ENCODE data around the gene SEC16A.

The SEC16A gene

DNA sequence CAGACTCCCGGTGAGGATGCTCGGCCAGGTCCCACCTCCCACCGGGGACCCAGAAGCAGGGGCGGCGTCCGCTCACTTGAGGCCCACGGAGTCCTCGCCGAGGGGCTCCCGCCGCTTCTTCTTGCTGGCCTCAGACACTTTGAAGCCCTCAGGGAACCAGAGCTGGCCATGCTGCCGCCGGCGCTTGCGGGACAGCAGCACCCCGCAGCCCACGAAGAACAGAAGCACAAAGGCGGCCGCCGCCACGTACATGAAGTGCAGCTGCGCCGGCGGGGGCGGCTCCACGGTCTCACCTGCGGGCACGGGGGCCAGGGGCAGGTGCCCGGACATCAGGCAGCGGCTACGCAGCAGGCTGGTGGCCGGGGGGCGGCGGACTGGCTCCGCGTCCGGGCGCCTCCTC is 19.4 kb upstream of the SEC16A start:
- no peak for DNase-seq (ENCODE audit: low read depth)

DNA sequence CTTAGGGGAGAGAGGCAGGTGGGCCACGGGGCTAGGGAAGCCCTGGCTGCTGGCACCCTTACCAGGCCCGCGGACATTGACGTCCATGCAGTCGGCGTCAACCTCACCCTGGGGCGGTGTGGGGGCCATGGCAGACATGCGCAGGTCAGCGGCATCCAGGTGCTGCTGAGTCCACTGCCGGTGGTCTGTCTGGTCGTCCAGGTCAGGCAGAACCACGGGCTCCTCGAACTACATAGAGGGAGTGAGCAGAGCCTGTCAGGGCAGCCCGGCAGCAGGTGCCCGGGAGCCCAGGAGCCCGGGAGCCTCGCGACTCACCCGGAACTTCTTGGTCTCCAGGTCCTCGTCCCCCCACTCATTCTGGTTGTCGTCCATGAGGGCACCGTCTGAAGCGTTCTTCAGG is 18.8 kb upstream of the SEC16A start:
- no peak for DNase-seq (ENCODE audit: low read depth)

DNA sequence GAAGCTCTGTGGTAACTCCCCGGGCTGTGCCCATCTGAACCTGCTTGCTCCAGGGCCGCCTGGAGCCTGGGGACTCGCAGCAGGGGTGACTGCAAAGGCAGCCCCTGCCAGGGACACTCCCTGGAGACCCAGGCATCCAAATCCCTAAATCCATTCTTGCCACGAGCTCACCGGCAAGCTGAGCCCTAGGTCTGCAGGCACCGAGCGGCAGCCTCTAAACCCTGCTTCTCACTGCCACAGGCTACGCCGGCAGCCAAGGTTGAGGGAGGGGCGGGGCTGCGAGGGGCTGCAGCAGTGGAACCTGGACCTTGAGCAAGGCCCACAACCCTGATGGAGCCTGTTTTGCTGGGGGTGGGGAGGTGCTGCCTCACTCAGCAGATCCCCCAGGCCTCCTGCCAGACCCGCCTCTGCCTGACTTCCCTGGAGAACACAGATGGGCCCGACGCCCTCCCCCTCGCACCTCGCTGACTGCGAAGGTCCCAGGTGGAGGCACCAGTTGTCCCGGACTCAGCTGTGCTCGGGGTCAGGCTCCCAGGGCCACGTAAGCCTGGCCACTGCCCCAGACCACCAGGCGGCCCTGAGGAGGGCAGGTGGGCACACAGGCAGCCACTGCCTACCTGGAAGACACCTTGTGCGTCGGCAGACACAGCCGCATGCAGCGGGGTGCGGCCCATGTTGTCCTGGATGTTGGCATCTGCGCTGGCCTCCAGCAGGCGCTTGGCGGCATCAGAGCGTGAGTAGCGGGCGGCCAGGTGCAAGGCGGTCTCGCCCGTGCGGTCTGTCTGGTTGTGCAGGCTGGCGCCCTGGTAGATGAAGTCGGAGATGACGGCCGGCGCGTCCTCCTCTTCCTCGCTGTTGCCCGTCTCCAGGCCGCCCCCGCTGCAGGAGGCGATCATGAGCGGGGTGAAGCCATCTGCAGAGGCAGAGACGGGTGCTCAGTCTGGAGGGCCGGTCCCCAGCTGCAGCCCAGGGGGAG is 17.4 kb upstream of the SEC16A start:
- no peak for DNase-seq (ENCODE audit: low read depth)

DNA sequence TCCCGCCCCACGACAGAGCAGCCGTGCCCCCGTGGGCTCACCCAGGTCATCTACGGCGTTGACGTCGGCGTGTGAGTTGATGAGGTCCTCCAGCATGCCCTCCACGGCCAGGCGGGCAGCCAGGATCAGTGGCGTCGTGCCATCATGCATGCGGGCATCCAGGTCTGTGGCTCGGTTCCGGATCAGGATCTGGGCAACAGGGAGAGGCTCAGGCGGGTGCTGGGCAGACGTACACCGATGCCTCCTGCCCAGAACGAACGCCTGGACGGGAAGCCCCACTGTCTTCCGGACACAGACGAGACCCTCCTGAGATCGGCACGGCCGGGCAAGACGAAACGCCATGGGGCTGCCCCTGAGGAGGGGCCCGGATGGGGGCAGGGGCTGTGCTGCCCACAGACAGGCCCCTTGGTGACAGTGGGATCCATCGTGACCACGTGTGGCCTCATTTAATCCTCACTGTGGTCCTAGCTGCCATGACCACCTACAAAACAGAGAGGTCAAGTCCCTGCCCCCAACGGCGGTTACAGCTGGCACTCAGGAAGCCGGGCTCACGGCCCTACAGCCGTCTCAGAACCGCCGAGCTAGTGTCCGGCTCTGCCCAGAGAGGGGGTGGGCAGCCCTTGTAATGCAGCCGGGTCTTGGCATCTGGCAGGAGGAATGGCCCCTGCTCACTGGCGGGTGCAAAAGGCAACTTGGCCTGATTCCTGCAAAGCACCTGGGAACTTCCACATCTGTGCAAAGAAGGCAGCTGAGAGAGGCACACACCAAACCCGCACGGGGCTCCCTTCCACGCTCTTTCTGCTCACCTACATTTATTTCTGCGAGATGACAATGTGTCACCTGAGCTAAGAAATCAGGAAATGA is 16.5 kb upstream of the SEC16A start:
- no peak for DNase-seq (ENCODE audit: low read depth)

DNA sequence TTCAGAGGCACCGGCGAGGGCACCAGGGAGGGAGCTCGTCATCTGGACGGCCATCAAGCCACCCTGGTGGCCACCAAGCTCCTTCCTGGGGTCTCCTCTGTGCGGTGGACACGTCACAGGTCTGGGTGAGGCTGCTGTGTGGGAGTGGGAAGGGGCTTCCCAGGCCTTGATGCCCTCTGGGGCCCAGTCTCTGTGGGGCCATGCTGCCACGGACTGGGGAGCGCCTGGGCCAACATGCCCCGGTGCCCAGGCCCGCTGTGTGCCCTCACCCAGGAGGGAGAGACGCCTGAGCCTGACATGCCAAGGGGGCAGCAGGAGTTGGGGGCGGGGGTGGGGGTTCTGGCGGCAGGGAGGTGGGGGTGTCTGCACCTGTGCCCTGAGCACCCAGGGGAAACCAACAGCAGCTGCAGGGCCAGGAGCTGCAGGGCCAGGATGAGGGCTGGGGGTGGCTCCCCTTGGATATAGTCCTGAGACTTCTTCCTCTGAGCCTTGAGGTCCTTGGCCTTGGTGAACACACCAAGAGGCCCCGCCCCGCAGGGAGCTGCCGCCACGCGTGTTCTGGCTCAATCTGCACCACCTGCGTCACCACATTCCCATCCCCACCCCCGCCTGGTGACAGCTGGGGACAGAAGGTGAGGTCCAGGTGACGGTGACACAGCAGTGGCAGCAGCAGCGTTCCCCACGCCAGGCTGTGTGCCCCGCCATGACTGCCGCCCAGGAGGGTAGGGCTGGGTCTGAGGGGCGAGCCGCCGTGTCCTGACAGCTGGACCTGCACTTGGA is 15.3 kb upstream of the SEC16A start:
- DNase-seq (ENCODE audit: low read depth), result no peak

DNA sequence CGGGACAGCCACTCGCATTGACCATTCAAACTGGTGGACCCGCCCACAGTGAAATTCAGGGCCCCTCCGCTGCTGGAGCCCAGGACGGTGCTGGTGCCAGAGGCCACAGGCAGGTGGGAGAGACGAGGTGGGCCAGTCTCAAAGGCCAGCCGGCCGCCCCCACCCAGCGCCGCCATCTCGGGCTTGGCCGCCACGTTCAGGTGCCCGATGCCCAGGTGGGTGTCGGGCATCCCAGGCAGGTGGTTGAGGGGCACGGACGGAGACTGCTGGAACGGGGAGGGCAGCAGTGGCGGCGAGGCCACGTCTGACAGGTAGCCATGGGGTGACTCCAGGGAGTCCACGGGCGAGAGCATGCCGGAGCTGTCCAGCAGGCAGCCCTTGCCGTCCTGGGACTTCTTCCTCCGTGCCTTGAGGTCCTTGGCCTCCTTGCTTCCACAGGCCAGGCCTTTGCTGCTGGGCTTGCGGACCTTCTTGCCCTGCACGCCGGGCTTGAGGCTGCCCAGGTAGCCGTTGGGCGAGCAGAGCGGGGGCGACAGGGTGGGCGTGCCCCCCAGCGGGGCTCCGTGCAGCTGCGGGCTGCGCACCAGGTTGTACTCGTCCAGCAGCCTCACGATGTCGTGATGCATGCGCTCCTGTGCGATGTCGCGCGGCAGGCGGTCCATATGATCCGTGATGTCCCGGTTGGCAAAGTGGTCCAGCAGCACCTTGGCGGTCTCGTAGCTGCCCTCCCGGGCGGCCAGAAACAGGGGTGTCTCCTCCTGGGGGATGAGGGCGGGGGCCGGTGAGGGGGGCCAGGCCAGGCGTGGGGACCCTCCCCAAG is 14.2 kb upstream of the SEC16A start:
- DNase-seq (ENCODE audit: low read depth), result no peak

DNA sequence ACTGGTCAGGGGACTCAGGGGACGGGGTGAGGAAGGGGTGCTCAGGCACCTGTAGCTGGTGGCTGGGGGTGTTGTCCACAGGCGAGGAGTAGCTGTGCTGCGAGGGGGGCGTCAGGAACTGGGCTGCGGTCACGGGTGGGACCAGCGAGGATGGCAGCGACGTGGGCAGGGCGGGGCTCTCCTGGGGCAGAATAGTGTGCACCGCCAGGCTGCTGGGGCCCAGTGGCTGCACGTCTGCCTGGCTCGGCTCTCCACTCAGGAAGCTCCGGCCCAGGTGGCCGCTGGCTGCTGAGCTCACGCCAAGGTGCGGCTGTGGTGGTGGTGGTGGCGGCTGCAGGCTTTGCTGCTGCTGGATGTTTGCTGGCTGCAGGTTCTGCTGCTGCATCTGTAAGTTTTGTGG is 13.3 kb upstream of the SEC16A start:
- DNase-seq (ENCODE audit: low read depth), result no peak

DNA sequence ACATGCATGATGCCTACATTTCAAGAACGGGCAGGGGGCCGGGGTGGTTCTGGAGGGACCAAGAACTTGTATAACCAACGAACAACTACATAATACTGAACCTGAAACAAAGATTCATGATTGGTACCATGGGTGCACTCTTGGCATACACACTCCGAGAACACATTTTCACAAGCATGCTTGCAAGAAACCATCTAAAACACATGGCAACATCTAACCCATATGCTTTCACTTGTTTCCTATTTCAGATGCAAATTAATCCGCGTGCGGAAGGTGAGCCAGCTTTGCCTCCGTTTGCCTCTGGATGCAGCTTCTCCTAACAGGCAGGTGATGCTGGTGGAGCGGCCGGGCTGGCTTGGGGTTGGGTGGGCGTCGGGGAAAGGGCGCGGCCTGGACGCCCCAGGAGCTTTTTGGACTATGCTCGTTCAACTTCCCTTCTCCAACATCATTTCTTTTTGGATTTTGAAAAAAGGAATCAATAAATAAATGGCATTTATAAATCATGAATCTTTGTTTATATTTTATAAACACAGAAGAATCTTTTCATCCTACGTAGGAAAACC is 12.5 kb upstream of the SEC16A start:
- DNase-seq (ENCODE audit: low read depth), result no peak

DNA sequence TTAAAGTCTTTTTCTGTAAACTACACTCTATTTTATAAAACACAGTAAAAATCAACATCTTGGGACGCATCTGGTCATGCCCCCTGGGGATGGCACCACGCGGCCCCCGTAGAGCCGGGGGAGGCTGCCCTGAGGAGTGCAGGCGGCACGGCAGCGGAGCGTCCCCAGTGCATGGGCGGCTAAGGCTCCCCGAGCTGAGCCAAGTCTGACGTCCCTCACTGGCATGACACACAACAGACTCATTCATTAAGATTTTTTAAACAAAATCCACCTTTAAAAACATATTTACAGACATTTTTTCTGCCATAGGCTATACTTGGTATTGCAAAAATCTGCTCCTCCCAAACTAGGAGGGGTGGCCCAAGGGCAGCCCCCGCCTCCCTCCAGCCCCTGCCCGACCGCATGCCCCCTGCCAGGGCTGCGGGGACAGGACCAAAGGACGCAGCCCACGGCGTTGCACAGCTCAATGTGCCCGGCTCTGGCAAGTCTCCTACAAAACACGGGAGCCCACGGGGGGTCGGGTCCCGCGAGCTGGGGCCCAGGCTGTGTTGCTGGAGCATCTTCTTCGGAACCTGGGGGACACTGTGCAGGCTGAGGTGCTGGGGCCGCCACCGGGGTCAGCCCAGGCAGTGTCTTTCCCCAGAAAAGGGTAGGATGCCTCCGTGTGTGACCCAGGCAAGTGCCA is 11.8 kb upstream of the SEC16A start:
- DNase-seq (ENCODE audit: low read depth), result no peak

DNA sequence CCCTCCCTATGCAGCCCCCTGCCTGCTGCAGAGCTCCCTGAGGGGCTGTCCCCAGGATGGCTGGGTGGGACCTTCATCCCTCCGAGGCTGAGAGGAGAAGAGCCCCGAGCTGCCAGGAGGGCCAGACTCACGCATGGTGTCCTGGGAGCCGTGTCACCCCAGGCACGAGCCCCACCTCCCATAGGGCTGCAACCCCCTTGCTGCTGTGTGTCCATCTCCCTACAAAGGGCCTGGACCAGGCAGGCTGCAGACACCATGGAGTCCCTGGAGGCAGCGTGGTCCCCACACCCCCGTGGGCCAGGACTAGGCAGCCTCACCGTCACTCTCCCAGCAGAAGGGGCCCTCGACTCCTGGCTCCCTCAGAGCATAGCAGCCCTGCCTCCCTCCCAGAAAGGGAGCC is 11.2 kb upstream of the SEC16A start:
- no peak for DNase-seq (ENCODE audit: low read depth)

DNA sequence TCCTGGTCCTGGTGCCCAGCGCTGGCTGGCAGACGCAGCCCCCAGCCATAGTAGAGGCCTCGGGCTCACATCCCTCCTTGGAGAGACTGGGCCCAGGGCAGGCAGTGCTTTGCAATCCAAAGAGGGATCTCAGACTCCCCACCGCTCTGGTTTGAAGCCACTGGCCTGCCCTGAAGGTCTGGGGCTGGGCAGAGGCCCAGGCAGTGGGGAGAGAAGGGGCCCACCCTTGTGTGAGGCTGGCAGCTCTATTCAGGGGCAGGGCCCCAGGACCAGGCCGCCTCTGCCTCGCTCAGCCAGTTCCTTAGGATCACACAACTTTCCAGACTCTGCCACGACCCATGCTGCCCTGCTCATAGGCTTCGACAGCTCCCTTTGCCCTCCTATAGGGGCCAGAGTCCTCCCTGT is 10.7 kb upstream of the SEC16A start:
- no peak for DNase-seq (ENCODE audit: low read depth)

DNA sequence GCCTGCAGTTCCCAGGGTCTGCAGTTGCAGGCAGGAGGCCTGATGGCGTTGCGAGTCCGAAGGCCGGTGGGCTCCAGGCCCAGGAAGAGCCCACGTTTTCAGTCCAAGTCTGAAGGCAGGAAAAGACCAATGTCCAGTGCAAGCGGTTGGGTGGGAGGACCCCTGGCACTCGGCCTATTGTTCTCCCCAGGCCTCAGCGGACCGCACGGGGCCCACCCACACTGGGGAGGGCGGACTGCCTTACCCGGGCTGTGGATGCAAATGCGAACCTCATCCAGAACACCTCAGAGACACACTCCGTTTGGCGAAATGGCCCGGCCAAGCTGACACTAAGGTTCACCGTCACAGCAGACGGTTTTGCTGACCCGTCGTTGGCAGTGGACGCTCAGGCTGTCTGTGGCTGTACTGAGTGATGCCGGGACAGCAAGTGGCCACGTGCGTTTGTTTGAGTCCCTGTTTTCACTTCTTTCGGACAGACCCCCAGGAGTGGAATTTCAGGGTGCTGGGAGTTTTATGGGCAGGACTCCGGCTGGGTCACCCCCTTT is 10.2 kb upstream of the SEC16A start:
- no peak for DNase-seq (ENCODE audit: low read depth)

DNA sequence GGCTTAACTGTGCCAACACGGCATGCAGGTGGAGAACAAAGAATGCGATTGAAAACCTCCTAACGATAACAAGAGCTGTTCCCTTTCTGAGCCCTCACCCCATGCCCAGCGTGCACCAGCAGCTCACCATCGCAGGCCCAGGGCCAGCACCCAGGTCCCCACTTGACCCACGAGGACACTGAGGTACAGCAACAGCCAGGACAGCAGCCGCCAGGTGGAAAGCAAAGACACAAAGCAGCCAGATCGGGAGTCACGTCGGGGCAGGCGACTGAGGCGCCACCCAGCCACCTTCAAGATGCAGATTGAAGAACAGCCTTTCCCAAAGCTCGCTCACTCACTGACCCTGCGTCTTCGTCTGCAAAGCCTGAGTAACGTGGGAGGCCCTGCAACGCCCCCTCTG is 6.9 kb upstream of the SEC16A start:
- DNase-seq (ENCODE audit: low read depth), result no peak

DNA sequence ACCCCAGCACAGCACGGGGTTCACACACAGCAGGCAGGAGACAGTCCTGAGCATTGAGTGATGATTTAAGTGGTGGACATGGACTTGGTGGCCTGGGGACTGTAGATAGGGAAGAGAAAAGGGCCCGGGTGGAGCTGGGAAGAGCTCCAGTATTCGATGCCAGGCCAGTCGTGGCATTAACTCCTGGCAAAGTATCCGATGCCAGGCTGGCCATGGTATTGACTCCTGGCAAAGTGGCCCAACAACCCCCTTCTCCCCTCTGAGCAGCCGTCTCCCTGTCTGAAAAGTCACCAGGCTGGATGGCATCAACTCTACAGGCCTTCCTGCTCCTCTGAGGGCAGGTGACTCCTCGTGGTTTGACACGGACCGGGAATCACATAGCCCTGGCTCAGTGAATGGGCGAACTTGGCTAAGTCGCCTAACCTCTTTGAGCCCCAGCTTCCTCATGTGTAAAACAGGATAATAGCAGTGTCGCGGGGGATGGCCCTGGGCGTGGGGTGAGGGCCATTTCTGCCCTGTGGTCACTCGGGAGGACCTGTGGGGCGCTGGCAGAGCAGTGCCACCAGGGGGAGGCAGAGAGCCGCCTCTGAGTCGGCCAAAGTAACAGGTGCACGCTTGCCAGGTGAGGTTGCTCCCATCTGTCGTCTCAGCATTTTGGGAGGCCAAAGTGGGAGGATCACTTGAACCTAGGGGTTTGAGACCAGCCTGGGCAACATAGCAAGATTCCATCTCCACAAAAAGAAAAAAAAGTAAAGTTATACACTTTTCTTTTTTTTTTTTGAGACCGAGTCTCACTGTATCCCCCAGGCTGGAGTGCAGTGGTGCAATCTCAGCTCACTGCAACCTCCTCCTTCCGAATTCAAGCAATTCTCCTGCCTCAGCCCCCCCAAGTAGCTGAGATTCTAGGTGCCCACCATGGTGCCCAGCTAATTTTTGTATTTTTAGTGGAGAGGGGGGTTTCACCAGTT is 5.7 kb upstream of the SEC16A start:
- peak; percentile 54 for DNase-seq (ENCODE audit: low read depth)

DNA sequence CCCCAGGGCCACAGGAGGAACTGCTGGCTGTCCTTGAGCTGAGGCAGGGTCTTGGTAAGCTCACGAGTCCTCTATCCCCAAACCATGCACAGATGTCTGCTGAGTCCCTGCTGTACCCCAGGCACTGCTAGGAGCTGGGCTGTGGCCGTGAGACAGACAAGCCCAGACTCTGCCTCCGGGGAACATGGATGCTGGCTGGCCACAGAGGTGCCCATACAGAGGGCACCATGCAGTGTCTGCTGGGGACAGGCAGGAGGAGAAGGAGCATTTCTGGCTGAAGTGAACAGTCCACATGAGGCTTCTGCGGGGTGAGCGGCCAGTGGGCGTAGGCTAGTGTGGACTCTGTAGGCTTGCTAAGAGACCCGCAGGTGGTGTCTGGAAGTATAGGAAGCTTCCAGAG is 4.8 kb upstream of the SEC16A start:
- no peak for DNase-seq (ENCODE audit: low read depth)

DNA sequence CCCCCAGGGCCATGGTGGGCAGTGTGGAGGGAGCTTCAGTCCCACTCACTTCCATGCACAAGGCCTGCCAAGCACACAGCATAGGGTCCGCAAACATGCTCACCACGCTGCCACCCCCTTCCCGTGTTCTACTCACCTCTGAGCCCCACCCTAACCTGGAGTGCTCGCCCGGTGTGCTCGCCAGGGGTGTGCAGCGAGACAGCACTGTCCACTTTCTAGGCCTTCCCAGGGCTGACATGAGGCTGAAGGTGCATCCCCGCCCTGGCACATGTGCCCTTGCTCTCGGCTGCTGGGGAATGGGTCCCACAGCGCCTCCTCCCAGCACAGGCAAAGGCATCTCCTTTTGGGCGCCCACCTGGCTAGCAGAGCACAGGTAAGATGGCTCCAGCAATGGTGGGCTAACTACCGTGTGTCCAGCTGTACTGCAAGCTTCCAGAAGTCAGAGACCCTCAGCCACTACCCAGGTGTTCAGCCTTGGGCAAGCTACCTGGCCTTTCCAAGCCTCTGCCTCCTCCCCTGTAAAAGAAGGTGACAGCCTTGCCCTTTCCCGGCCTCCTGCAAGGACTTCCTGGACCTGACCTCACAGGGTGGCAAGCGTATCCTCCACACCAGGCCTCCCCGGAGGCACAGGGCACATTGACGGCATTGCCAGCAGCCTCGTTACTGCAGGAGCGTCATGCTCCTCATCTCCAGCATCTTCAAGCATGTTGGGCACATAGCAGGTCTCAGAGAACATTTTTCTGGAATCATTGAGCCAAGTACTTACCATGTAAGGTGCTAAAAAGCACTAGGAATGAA is 4.2 kb upstream of the SEC16A start:
- DNase-seq (ENCODE audit: low read depth), result no peak

DNA sequence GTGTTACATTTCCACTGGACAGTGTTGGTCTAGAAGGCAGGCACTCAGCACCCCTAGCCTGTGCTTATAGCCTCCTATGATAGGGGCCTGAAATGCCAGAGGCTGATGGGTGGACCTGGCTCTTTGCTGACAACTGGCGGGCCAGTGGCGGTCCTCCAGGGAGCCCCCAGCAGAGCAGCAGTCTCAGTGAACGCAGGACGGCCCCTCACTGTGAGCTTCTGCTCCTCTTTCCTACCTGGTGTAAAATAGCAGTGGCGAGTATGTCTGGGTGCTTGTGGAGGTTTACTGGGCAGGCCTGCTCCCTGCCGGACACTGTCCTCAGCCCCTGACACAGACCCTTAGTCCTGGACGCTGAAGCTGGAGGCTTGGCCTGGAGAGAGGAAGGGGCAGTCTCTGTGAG is 3.3 kb upstream of the SEC16A start:
- DNase-seq (ENCODE audit: low read depth), result no peak

All from stimulated activated CD8-positive, alpha-beta memory T cell treated with anti-CD3 and anti-CD28 coated beads, Interleukin-15, amount 100 ng/mL, for 24 hours (primary cell).